A549 treated with GW870086 at 1 μM for 4 hours (cell line): Measurements from ENCODE around the gene OR1J4. TPM values are rescaled to one million over a fixed set of nuclear protein-coding genes. Genes with fewer than 3 reads are reported as not detected.

Experiments
- total RNA-seq: library from RNA; stranded (reverse); fragments of 200-300 nt; extraction: Qiagen RNA extraction; gene quantifications from 5 replicates; pipeline ENCODE4 v1.2.3, GENCODE V29; 2022; ENCODE audit warnings: low read depth

OR1J4 gene, protein sequence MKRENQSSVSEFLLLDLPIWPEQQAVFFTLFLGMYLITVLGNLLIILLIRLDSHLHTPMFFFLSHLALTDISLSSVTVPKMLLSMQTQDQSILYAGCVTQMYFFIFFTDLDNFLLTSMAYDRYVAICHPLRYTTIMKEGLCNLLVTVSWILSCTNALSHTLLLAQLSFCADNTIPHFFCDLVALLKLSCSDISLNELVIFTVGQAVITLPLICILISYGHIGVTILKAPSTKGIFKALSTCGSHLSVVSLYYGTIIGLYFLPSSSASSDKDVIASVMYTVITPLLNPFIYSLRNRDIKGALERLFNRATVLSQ
- not detected in 5 replicates for total RNA-seq

DNA sequence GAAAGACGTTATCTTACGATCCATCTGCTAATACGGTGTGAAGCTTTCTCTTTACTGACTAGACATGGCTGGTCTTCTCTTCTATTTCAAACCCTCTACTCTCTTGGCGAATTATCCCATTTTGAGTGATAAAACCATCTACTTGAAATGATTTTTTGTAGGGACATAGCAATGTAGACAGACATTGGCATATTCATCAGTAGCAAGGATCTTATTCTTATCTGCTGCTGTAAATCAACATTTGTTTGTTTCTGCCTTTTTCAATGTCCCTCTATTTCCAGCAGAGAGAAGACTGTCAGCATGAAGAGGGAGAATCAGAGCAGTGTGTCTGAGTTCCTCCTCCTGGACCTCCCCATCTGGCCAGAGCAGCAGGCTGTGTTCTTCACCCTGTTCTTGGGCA, at the start of gene OR1J4:
Gene OR1J4, plus strand, starts transcription at position 301 of the 400 bp plus-strand sequence. Its CDS starts 0 bp downstream, at position 301.

DNA sequence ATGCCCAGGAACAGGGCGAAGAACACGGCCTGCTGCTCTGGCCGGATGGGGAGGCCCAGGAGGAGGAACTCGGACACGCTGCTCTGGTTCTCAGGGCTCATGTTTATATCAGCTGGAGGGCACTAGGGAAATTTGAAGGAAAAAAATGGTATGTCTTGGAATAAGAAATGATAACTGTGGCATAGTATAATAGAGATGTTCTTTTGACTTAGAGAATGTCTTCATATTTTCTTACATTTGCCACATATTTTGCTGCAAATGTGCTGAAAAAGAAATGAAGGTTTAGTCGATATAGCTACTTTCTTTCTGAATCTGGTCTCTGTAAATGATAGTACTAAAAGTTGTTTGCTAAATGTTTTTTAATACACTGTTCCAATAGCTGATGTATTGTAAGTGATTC, 41.1 kb upstream of the OR1J4 start, which contains the start of gene OR1J1:
Gene OR1J1, minus strand, starts transcription at position 101 of the 400 bp plus-strand sequence. Its CDS starts 0 bp downstream, at position 101.

DNA sequence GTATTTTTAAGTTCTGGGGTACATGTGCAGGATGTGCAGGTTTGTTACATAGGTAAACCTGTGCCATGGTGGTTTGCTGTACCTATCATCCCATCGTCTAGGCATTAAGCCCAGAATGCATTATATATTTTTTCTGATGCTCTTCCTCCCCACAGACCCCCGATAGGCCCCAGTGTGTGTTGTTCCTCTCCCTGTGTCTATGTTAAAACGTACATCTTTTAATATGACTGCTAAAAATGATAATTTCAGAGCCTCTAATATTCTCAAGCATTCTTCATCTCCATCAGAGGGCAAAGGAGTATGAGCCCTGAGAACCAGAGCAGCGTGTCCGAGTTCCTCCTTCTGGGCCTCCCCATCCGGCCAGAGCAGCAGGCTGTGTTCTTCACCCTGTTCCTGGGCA, 8.4 kb upstream of the OR1J4 start, which contains the start of gene OR1J2:
Gene OR1J2, plus strand, starts transcription at position 301 of the 400 bp plus-strand sequence. Its CDS starts 0 bp downstream, at position 301.

DNA sequence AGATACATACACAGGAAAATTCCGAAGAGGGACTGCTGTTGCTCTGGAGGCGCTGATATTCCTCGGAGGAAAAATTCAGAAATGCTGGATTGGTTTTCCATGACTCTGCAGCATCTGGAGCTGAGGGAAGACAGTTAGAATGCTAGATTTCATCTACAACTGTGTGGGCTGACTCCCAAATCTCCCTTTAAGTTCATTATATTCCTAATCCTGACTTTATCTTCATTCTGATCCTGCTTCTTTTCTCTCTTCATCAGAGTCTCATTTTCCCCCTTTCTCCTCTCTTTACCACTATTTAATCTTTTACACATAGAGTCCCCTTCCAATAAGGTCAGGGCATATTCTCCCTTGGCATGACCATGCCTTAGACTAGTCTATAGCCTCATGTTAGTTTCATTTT, 8.3 kb downstream of the OR1J4 start, which contains the start of gene OR1N1:
Gene OR1N1, minus strand, starts transcription at position 101 of the 400 bp plus-strand sequence. Its CDS starts 0 bp downstream, at position 101.

DNA sequence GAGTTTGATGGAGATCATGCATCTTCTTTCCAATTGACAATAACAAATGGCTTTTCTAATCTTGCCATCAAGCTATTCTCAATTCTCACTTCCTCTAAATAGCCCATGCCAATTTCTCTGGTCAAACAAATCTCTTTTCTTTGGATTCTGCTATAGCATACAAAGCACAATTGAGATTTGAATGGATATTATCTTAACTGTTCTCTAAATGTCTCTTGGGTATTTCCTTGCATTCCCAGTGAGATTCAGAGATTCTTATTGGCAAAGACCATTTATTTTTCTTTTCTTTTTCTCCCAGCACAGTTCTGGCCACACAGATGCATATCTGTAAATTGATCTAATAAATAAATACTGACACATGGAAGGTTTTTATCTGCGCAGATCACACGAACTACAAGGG, 33.9 kb downstream of the OR1J4 start, which contains the start of gene OR1N2:
Gene OR1N2, plus strand, starts transcription at position 301 of the 400 bp plus-strand sequence. CDS start 100 bp downstream, outside the sequence.

Other genes starting within 250 kb of the OR1J4 start
- gene PTGS1, start 148.1 kb upstream of the OR1J4 start, total RNA-seq = 1.0 to 1.8 TPM (median 1.4 TPM) in 5 replicates
- gene OR1J1, start 41.2 kb upstream of the OR1J4 start, total RNA-seq = not detected in 5 replicates
- not detected in 5 replicates for gene OR1J2, start 8.3 kb upstream of the OR1J4 start, total RNA-seq
- not detected in 5 replicates for gene OR1N1, start 8.2 kb downstream of the OR1J4 start, total RNA-seq
- not detected in 5 replicates for gene OR1N2, start 34.0 kb downstream of the OR1J4 start, total RNA-seq
- not detected in 5 replicates for gene OR1L8, start 64.2 kb downstream of the OR1J4 start, total RNA-seq
- not detected in 5 replicates for gene OR1Q1, start 95.6 kb downstream of the OR1J4 start, total RNA-seq
- not detected in 5 replicates for gene OR1B1, start 138.5 kb downstream of the OR1J4 start, total RNA-seq
- gene OR1L1, start 142.6 kb downstream of the OR1J4 start, total RNA-seq = not detected in 5 replicates
- not detected in 5 replicates for gene OR1L3, start 156.0 kb downstream of the OR1J4 start, total RNA-seq
- not detected in 5 replicates for gene OR1L4, start 204.8 kb downstream of the OR1J4 start, total RNA-seq
- gene OR1L6, start 223.2 kb downstream of the OR1J4 start, total RNA-seq = not detected in 5 replicates